GM19025 (cell line): ENCODE data around the gene SRC.
A peak's percentile ranks its signal among the peaks of the same experiment; 100 is the strongest.

ENCODE experiments used
- ATAC-seq: cut with Tn5 transposase; IDR thresholded peaks from one replicate; pipeline ENCODE4 v1.9.1; 2021; ENCODE audit warnings: mild to moderate bottlenecking, low read depth, moderate library complexity; ENCODE audit not compliant: unreplicated experiment

SRC gene

DNA sequence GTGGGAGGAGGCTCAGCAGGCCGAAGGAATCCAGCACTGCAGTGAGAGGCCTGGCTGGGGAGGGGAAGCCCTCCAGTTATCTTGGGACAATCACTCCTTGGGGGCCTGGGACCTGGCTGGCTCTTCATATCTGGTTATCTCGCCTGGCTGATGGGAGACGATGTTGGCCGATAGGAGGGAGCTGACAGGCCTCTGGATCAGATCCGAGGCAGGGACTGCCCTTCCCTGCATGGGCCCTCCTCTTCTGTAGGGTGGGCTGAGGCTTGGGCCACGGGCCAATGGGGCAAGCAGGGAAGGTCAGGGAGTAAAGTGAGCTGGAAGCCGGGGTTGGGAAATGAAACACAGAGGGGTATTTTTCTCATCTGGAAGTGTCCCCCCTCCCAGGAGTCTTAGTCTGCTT lies 31.3 kb upstream of the SRC start:
- no peak for ATAC-seq

DNA sequence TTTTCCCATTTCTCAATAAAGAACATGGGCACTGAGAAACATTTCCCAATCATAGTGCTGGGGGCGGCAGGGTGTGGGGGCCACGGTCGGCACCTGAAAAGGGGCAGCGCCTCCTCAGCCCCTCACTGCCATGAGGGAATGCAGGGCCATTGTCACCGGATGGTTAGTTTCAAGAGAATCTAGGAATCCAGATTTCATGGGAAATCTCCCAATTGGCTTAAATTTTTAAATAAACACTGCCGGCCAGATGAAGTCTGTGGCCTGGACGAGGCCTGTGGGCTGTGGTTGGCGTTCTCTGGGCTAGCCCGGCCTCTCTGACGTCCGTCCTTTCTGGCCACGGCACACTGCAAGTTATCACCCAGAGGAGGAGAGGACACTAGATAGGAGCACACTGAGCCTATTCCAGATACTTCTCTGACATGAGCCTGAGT lies 30.9 kb upstream of the SRC start:
- no peak for ATAC-seq

DNA sequence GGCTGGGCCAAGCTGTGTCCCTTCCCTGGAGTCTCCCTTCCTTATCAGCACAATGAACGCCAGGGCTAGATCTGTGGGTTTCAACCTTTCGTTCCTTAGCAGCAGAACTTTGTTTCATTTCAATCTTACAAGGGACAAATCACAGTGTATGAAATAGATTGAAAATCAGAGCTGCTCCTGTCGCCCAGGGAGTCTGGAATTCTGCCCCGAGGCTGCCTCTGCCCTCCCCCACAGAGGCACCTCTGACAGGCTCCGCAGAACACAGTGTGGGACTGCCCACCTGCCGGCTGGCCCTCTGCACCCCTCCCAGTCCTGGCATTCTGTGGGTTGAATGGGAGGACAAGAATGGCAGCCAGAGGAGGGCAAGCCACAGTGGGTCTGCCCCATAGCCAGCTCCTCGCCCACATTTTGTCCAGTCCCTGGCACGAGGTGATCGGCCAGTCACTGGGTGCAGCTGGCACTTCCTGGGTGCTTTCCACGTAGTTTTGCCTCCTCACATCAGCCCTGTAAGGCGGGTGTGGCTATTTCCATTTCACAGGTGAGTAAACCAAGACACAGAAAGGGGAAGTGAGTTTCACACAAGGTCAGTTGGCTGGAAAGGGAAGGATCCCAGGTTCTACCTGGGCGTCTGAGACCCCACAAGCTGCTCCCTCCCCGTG lies 30.4 kb upstream of the SRC start:
- ATAC-seq = peak; percentile 55

DNA sequence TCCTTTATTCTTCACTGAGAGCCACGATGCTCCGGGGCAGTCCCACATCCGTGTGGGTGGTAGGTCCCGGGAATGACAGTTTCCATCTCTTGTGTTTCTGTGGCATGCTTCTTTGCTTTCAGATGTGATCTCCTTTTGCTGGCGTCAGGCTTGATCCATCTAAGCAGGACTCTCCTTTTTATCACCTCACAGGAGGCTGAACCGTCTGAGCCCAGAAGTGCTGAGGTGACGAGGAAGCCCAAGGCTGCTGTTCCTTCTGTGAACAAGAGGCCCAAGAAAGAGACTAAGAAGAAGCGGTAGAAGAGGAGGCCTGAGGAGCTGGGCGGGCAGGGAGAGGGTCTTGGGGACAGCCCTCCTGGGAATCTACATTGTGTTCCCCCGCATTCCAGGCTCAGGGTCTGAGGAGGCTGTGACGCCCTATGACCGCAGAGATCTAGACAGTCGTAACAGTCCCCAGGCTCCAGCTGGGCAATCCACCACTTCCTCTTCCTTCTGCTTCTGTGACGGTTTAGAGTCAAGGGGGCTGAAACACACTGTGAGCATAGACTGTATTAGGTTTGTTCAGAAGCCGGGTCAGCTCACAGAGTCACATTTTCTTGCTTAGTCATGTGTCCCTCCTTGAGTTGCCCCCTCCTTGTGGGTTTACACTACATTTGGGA lies 29.7 kb upstream of the SRC start:
- peak; percentile 64 for ATAC-seq

DNA sequence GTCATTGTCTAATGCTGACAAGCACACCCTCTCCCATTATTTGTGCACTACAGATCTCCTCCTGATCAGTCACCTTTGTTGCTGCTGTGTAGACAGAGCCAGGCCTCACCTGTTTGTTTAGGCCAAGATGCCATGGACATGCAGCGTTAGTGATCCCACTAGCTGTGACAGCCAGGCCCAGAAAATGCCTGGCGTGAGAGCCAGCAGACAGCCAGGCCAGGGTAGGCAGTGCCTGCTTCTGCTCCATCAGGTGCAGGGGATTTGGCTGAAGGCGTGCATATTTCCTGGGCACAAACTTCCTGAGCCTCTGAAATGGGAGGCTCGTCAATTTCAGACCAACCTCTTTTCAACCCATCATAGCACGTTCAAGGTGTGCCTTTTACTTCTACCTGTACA lies 29.2 kb upstream of the SRC start:
- ATAC-seq = no peak

DNA sequence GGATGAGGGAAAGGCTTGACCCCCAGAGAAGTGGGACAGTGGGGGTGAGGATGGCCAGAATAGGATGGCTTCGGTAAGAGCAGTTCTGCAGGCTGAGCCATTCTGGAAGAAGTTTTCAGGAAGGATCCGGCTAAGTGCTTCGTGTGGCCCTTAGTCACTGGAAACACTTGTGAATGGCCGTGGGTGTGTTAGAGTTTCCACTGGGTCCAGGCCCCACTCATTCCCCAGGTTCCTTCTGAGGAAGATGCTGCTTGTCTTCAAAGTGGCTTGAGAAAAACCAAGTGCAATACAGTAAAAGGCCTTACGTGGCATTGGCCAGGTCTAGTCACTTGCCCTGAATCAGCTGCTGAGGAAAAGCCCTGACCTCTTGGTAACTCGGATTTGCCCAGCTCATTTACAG lies 28.6 kb upstream of the SRC start:
- no peak for ATAC-seq

DNA sequence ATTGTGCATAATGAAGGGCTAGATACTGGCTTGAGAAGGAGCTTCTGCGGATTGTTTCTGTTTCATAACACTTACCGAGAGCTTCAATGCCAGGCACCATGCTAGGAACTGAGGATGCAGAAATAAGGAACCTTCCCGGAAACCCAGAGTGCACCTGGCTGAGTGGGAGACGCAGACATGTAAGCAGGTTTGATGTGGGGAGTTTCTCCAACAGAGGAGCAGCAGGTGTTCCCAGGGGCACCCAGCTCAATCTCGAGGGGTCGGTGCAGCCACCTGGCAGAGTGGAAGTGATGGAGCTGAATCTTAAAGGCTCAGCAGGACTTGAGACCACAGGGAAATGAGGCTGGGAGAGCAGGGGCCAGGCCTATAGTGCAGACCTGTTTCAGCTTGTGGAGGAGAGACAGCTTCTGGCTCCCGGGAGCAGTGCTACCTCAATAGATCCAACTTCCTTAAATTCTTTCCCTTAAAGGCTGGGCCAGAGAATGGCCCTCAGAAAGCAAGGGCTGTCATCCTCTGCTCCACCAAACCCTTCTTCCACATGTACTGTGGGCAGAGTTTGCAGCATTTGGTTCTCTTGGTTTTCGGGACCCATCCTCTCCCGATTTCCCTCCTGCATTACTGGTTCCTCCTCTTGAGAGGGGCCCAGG lies 27.8 kb upstream of the SRC start:
- no peak for ATAC-seq

DNA sequence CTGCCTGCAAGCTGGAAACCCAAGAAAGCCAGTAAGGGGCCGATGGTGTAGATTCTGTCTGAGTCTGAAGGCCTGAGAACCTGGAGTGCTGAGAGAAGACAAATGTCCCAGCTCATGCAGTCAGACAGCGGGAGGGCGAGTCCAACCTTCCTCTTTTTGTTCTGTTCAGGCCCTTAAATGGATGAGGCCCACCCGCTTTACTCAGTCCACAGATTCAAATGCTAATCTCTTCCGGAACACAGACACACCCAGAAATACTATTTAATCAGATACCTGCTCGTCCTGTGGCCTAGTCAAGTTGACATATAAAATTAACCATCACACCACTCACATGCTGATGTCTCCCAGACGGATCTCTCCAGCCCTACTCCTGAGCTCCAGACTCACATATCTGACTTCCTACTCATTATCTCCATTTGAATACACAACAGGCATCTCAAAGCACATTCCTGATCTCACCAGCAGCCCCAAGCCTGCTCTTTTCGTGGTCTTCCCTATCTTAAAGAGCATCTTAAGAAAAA lies 26.7 kb upstream of the SRC start:
- ATAC-seq = no peak

DNA sequence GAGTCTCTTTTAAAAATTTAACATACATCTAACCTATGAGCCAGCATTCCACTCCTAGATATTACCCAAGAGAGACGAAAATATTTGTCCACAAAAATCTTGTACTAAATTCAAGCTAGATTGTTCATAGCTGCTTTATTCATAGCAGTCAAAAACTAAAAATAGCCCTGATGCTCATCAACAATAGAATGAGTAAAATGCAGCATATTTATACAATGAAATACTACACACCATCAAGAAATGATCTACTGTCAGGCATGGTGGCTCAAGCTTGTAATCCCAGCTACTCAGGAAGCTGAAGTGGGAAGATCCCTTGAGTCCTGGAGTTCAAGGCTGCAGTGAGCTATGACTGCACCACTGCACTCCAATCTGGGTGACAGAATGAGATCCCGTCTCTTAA lies 22.0 kb upstream of the SRC start:
- ATAC-seq = no peak

DNA sequence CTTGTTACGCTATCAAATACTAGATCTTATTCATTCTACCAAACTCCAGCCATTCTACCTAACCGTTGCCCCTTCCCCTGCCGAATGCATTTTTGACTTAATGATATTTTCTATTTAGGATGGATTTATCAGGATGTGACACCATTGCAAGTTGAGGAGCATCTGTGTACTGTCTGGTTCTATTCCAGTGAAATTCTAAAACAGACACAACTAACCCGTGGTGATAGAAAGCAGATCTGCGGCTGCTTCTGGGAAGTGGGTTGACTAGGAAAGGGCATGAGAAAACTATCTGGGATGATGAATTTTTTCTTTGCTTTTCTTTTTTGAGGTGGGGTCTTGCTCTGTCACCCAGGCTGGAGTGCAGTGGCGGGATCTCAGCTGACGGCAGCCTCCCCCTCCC lies 20.7 kb upstream of the SRC start:
- no peak for ATAC-seq

DNA sequence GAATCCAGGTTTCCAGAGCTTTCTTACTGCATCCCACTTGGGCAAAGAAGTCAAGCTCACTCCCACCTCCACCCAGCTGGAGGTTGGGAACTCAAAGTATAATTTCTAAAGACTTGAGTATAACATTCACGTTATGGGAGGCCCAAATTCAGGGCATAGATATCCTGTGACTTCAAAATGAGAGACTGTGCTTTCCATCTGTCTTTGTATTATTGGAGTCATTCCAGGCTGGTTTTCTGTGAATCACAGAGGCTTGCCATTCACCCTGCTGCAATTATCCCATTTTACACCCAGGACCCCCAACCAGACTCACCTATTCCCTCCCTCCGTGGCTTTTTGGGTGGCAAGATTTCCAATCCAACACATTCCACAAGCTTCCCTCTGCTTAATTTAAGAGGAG lies 19.3 kb upstream of the SRC start:
- no peak for ATAC-seq

DNA sequence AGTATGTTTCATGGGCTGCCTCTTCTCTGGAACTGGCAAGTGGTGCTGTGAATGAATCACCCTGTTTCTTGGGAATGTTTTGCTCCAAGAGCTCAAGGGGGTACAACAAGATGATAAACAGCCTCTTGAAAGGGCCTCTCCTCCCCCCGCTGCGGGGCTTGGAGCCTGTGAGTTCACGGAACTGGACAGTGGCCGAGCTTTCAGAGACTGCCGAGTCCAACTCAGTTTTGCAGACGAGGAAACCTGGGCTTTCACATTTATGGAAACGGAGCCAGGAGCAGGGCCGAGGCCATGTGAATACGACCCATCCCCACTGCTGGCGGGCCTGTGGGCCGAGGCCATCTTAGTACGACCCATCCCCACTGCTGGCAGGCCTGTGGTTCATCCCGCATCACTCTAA lies 18.2 kb upstream of the SRC start:
- ATAC-seq = no peak

DNA sequence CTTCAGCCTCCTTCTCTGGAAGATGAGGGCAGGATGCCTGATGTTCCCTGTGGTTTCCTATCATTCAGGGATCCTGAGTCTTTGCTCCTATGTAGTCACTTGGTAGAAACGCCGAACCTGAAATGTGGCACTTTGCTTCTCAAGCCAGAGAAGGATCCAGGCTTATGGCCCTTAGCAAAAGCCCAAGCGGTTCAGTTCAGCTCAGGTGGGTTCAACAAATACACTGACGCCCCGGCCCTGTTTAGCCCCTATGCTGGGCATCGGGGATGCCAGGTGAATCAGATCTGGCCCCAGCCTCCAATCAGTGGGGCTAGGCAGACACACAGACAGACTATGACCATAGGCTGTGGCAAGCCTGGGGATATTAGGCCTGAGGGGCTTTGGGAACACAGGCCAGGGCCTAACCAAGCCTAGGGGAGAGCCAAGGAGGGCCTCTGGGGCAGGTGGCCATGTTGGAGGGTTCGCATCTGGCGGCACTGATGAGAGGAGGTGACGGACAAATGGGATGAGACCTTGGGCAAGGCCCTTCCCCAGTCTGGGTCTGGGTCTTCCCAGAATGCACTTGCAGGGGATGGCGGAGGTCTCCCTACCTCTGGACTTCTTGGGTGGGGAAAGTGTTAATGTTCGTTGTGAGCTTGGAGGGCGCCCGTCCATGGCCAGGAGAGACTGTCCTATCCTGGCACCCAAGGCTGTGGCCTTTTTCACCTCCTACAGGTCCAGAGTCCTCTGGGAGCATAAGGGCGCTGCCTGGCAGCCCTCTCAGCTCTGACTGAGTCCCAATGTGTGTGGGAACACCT lies 17.6 kb upstream of the SRC start:
- no peak for ATAC-seq

DNA sequence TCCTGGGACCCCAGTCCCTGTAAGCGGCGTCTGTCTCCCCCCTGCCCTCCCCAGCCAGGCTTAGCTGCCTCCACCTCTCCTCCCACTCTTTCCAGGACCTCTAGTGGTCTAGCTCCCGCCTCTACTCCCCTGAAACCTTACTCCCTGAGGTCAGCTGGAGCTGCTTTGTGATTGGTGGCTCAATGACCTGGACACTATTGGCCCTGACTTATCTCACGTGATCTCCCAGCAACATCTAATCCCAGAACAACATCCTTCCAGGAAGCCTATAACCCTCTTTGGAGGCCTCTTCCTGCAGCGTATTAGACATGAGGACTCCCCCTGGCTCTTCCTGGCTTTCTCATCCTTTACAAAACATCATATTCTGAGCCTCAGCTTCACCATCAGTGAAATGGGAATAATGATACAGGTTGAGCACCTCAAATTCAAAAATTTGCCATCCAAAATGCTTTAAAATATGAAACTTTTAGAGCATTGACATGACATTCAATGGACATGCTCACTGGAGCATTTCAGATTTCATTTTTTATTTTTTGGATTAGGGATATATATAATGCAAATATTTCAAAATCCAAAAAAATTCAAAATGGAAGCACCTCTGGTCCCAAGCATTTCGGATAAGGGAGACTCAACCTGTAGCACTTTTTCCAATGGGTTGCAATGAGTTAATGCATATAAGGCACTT lies 16.3 kb upstream of the SRC start:
- ATAC-seq = no peak

DNA sequence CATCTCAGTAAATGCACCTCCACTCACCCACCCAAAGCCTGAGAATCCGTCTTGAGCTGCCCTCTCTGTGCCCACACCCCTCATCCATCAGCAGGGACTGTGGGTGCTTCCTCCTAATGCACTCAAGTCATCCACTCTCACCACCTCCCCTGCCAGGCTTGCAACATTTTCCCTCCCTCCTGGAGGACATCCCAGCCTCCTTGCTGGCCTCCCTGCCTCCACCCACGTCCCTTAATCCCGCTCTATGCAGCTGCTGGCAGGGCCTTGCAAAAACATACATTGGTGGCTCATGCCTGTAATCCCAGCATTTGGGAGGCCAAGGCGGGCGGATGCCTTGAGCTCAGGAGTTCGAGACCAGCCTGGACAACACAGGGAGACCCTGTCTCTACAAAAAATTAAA lies 15.6 kb upstream of the SRC start:
- no peak for ATAC-seq

DNA sequence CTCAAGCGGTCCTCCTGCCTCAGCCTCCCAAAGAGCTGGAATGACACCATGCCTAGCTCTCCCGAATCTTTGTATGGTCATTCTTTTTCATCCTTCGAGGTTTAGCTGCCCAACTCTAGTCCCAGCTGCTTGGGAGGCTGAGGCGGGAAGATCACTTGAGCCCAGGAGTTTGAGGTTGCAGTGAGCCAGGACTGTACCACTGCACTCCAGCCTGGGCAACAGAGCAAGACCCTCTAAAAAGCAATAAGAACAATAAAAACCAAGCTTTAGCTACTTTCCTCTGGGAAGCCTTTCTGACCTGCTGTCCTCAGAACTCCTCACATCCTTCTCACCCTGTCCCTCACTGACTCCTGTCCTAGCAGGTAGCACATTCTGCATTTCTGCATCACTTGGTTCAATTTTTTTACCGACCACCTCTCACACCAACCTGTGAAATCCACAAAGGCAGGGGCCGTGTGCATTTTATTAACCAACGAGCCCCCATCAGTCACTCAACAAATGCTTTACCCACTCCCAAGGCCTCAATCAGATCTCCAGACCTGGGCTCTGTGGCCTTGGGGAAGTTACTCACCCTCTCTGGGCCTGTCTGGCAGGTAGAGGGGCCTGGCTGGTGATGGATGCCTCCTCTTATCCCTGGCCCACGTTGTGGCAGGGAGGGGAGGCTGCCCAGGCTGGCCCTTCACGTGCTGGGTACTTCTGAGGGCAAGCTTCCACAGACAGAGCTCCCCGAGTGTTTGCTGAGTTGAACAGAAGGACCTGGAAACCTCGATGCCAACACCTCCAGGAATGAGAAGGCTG lies 14.7 kb upstream of the SRC start:
- no peak for ATAC-seq

DNA sequence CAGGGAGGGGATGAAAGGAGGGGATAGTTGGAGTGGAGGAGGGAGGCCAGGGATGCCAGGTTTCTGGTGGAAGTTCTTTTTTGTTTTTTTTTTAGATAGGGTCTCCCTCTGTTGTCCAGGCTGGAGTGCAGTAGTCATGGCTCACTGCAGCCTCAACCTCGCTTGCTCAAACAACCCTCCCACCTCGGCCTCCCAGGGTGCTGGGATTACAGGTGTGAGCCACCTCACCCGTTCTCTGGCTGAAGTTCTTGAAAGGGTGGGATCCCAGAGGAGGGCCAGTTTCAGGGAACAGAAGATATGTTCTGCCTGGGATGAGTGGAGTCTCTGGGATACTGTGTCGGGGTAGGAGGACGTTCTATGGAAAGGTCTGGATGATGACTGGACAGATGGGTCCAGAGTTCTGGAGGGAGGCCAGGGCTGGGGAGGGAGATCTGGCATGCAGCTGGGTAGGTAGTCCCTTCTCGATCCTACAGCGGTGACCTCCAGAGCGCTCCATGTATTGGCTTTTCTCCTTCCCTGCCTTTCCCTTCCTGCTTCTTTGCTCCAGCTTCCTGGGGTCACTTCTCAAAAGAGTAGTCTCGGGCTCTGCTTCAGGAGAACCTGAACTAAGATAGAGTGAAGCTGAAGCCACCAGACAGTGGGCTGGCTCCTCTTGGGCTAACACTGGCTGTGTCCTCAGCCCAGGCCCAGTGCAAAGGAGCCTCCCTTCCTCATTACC lies 12.7 kb upstream of the SRC start:
- no peak for ATAC-seq

DNA sequence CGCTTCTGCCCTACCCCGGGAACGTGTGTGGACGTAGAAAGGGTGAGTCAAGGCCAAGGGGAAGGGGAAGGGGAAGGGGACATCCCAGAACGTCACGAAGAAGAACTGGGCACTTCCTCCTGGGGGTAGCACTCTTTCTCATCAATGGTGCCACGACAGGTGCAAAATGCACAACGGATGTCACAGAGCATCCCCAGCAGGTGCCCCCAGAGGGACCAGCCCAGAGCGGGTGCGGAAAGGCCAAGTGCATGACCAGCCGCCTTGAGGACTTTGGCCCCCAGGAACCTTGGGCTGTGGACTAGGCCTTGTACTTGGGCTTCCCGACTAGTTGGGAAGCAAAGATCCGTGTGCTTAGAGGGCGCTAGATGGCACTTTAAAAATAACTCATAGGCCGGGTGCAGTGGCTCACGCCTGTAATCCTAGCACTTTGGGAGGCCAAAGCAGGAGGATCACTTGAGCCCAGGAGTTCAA lies 12.1 kb upstream of the SRC start:
- no peak for ATAC-seq

DNA sequence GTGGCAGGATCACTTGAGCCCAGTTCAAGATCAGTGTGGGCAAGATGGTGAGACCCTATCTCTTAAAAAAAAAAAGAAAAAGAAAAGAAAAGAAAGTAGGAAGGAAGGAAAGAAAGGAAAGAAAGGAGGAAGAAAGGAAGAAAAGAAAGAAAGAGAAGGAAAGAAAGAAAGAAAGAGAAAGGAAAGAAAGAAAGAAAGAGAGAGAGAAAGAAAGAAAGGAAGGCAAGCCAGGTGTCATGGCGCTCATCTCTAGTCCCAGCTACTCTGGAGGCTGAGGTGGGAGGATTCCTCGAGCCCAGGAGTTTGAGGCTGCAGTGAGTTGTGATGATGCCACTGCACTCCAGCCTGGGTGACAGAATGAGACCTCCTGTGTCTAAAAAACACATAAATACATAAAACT lies 11.5 kb upstream of the SRC start:
- no peak for ATAC-seq
